Adrenal gland (tissue), 12 donors: ENCODE measurements around the gene ABRAXAS1. TPM values are rescaled to one million over a fixed set of nuclear protein-coding genes. Genes with fewer than 3 reads are reported as not detected.

Experiments used
- DNase-seq, 7 donors: peaks; one replicate each; pipeline ENCODE4 v3.0.0-alpha.2; 2019 to 2020
- H3K27ac ChIP-seq, 5 donors: fragments of 200-600 bp; sonication (generic) in 4 of 5; 1 replicate in 3 of 5; 2 replicates in 2 of 5; pipeline versions ENCODE4 v1.5.1 to v1.8.0; 2016 to 2020; ENCODE audit warnings: mild to moderate bottlenecking in 1 of 5
- H3K27me3 ChIP-seq: fragments of 200-600 bp; 2 replicates; pipeline ENCODE4 v1.8.0; 2021
- H3K36me3 ChIP-seq, 2 donors: fragments of 200-600 bp; replicated peaks in 1 of 2; 1 replicate in 1 of 2; 2 replicates in 1 of 2; pipeline versions ENCODE4 v1.5.1 to v1.8.0; 2018 to 2022
- H3K4me1 ChIP-seq, 2 donors: fragments of 200-600 bp; replicated peaks in 1 of 2; 1 replicate in 1 of 2; 2 replicates in 1 of 2; pipeline versions ENCODE4 v1.5.1 to v1.8.0; 2018 to 2021
- H3K4me3 ChIP-seq, 4 donors: fragments of 200-600 bp; sonication (generic) in 3 of 4; one replicate each; pipeline ENCODE4 v1.5.1; 2016 to 2018
- H3K9me3 ChIP-seq, 3 donors: fragments of 200-600 bp; sonication (generic) in 1 of 3; replicated peaks in 1 of 3; 1 replicate in 2 of 3; 2 replicates in 1 of 3; pipeline versions ENCODE4 v1.5.1 to v1.8.0; 2016 to 2021
- POLR2A ChIP-seq, 2 donors: fragments of 450-650 bp; IDR thresholded peaks; one replicate each; pipeline ENCODE4 v1.6.1; 2017; ENCODE audit warnings: antibody characterized with exemption in 2 of 2, mild to moderate bottlenecking in 2 of 2, moderate library complexity in 1 of 2
- WGBS, 4 donors: extraction: QIAGEN DNeasy Blood & Tissue Kit in 2 of 4; methylation state at CpG; one replicate each; pipeline versions ENCODE4 v1.1.5 to v1.1.7; 2013 to 2017; 5-methylcytosine and 5-hydroxymethylcytosine counted together
- intact Hi-C, 2 donors: fragments of 100-400 bp; cut with DNase I; formaldehyde crosslinking; loops; one replicate each; pipeline versions ENCODE4 v1.14.1 to v1.15.0; 2022 to 2023
- polyA plus RNA-seq, 3 donors: library from polyadenylated mRNA; stranded (reverse); fragments of 200-250 nt in 2 of 3; fragments of 350-450 nt in 1 of 3; fragmentation: Illumina TruSeq in 1 of 3; extraction: RNeasy Lipid Tissue Mini Kit (QIAGEN cat#74804) in 1 of 3; gene quantifications; one replicate each; pipeline ENCODE4 v1.2.3, GENCODE V29; 2013 to 2014
- total RNA-seq, 9 donors: library from RNA; depleted of rRNA in 4 of 9; stranded (reverse); fragments of >200 nt in 4 of 9; fragments of 120-200 nt in 1 of 9; fragmentation: NEBNext Ultra II Directional in 1 of 9; extraction: Animal tissue kit (Norgen Biotek cat#: 25700) in 1 of 9; gene quantifications; one replicate each; pipeline versions ENCODE4 v1.1.0 to v1.2.4, GENCODE V29; 2013 to 2023
- TF ChIP-seq, protein P1 (sequence below), 6 experiments: fragments of 450-650 bp in 4 of 6; fragments of 200-600 bp in 2 of 6; sonication (generic) in 1 of 6; IDR thresholded peaks; 1 replicate in 5 of 6; 2 replicates in 1 of 6; pipeline versions ENCODE4 v1.5.1 to v1.8.0; 2016 to 2021; ENCODE audit warnings: antibody characterized with exemption in 6 of 6, mild to moderate bottlenecking in 2 of 6, moderate library complexity in 1 of 6
- donor health status: healthy with polysubstance abuse.
- donor health status: Bipolar disorder and iron deficiency.
- donor health status: DM: yes; HTN: yes; CAD: no.
- donor health status: DM: no; HTN: no; CAD: no.
- donor health status: DM: no; HTN: no; CAD: no.
- donor health status: DM: yes; HTN: yes; CAD: no.

The ABRAXAS1 gene
- total and polyA plus RNA-seq, 12 donors = 3.2 to 18.7 (median 8.2) TPM

DNA sequence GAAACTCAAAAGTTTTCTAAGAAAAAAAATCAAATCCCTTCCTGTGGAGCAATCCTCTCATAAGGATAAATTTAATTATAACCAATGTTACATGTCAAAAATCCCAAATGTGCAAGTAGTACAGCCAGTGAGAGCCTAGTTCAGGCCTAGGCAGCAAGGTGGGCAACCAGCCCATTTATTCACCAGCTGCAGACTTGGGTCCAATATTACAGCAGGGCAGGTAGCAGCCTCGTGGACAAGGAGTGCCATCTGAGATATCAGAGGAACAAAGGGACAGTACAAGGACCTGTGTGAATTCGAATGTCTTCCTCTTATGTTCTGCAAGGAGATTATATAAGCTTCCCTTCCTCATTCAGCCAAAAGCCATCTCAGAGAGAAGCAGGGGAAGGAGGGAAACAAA lies 35.9 kb downstream of the ABRAXAS1 start:
- TF ChIP-seq POLR2A (IDR thresholded peaks at IDR 0.05) = no peak
- peaks cover 10 to 22% of the 10 kb centered on the region in 2 donors for H3K4me1 ChIP-seq

DNA sequence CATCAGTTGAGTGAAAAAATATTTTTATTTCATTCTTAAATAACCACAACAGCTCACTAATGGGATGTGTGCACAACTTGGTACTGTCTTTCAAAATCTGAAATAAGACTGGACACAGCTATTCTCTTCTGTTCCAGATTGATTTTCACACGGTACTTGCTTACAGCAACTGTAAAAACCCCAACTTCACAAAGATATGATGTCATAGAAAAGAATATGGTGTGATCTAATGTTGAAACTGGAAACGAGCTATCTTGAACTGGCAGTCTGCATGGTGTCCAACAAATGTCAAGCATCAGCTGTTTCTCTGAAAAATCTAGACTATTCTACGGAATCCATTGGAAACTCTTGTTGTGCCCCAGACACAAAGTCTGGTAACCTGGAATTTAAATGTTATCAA lies 44.0 kb downstream of the ABRAXAS1 start:
- Histone ChIP-seq H3K4me1 (no peaks in the 10 kb centered on the region), H3K27ac (no peak overlapping the region), H3K27me3 (no peaks in the 10 kb centered on the region), H3K9me3 (no peaks in the 10 kb centered on the region), H3K4me3 (no peak overlapping the region), H3K36me3 (peaks cover 0 to 55% of the 10 kb centered on the region in 2 donors)
- intact Hi-C loops = no loop called here
- DNase-seq = no peak
- TF ChIP-seq, protein P1, sequence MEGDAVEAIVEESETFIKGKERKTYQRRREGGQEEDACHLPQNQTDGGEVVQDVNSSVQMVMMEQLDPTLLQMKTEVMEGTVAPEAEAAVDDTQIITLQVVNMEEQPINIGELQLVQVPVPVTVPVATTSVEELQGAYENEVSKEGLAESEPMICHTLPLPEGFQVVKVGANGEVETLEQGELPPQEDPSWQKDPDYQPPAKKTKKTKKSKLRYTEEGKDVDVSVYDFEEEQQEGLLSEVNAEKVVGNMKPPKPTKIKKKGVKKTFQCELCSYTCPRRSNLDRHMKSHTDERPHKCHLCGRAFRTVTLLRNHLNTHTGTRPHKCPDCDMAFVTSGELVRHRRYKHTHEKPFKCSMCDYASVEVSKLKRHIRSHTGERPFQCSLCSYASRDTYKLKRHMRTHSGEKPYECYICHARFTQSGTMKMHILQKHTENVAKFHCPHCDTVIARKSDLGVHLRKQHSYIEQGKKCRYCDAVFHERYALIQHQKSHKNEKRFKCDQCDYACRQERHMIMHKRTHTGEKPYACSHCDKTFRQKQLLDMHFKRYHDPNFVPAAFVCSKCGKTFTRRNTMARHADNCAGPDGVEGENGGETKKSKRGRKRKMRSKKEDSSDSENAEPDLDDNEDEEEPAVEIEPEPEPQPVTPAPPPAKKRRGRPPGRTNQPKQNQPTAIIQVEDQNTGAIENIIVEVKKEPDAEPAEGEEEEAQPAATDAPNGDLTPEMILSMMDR (IDR thresholded peaks at IDR 0.05) = no peak
- no peak for TF ChIP-seq POLR2A (IDR thresholded peaks at IDR 0.05)
- WGBS, 4 donors = 82 to 90% (median 88%) methylated on average over 3 of the region's 3 CpGs

More for the DNA sequence above, 35.9 kb downstream of the ABRAXAS1 start:
- Histone ChIP-seq H3K27ac (no peak overlapping the region), H3K9me3 (no peaks in the 10 kb centered on the region), H3K36me3 (peaks cover 0 to 27% of the 10 kb centered on the region in 2 donors), H3K27me3 (no peaks in the 10 kb centered on the region), H3K4me3 (no peak overlapping the region)
- WGBS, 4 donors = 57 to 72% (median 68%) methylated on average over 2 of the region's 2 CpGs
- intact Hi-C loops = no loop called here
- DNase-seq = no peak

DNA sequence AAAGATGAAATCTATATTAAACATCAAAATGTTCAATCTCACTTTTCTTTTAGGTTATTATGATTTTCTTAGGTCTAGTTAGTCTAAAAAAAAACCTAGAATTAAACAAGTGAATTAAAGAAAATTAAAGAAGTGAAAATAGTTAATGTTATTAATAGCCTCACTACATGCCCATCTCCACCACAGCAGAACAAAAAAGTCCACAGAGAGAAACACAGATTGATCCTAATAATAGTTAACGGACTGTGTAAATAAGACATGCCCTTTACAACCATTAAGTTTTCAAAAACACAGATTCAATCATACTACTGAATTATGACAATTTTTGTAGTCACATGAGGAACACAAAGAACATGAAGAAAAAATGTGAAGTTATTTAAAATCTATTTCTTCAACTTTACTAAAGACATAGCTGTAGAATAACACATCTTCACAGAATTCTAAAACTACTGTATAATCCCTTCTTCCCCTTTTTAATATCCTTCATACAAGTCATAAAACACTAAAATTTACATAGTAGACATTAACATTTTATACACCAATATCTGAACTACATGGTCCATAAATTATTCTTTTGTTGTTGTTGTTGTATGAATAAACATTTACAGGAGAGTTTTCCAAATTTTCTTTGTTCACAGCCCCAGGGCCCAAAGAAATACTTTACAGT lies 44.6 kb downstream of the ABRAXAS1 start:
- intact Hi-C loops = no loop called here
- H3K36me3 ChIP-seq = peaks cover 0 to 52% of the 10 kb centered on the region in 2 donors

DNA sequence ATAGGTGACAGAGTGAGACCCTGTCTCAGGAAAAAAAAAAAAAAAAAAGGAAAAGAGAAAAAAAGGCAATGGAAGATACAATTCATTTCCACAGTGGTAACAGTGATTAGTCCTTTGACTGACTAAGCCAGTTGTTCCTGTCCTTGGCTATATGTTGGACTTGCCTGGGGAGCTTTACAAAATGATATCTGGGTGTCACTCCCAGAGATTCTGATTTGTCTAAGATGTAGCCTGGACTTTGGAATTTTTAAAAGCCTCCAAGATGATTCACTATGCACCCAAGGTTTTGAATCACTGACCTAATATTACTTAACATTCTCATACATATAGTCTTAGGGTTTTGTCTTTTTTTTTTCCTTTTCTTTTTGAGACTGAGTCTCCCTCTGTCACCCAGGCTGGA lies 46.2 kb downstream of the ABRAXAS1 start:
- Histone ChIP-seq H3K4me1 (no peaks in the 10 kb centered on the region), H3K36me3 (peaks cover 0 to 38% of the 10 kb centered on the region in 2 donors), H3K4me3 (no peak overlapping the region), H3K27me3 (no peaks in the 10 kb centered on the region), H3K27ac (no peak overlapping the region), H3K9me3 (no peaks in the 10 kb centered on the region)
- intact Hi-C loops = no loop called here
- TF ChIP-seq POLR2A (IDR thresholded peaks at IDR 0.05) = no peak
- TF ChIP-seq, protein P1 (IDR thresholded peaks at IDR 0.05) = no peak
- DNase-seq = no peak

More for the DNA sequence above, 44.6 kb downstream of the ABRAXAS1 start:
- H3K9me3 ChIP-seq = no peaks in the 10 kb centered on the region
- DNase-seq = no peak
- H3K4me3 ChIP-seq = no peak overlapping the region
- 93 to 96% (median 95%) methylated on average over 1 of the region's 1 CpG for WGBS, 4 donors
- H3K27me3 ChIP-seq = no peaks in the 10 kb centered on the region
- H3K4me1 ChIP-seq = no peaks in the 10 kb centered on the region
- TF ChIP-seq, protein P1 (IDR thresholded peaks at IDR 0.05) = no peak
- TF ChIP-seq POLR2A (IDR thresholded peaks at IDR 0.05) = no peak
- no peak overlapping the region for H3K27ac ChIP-seq

DNA sequence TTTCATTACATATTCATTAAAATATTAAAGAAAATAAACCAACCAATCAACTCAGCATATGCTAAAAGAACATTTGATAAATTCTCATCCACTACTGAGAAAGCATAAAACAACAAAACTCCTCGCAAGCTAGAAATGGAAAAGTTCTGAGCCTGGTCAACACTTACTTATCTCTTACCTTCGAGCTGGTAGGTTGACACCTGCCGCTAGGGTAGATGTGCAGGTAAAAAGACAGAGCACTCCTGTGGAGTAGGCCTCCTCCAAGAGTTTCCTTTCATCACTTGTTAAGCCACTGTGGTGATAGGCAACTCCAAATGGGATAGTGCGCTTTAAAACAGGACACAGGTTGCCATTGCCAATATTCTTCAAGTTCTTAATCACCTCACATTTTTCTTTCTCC lies 48.2 kb downstream of the ABRAXAS1 start:
- Histone ChIP-seq H3K4me3 (no peak overlapping the region), H3K4me1 (no peaks in the 10 kb centered on the region), H3K36me3 (peaks cover 0 to 20% of the 10 kb centered on the region in 2 donors), H3K27me3 (no peaks in the 10 kb centered on the region), H3K27ac (no peak overlapping the region), H3K9me3 (no peaks in the 10 kb centered on the region)
- TF ChIP-seq POLR2A (IDR thresholded peaks at IDR 0.05) = no peak
- TF ChIP-seq, protein P1 (IDR thresholded peaks at IDR 0.05) = no peak
- 93 to 97% (median 95%) methylated on average over 4 of the region's 4 CpGs for WGBS, 4 donors
- intact Hi-C loops = no loop called here
- no peak for DNase-seq
